ENCODE results near the gene LMF1. TPM values are rescaled to one million over a fixed set of nuclear protein-coding genes. Genes with fewer than 3 reads are reported as not detected.

LMF1 gene
- total and polyA plus RNA-seq, 2 of the 13 experiments (the other 11 are each of a cell fraction or from before 2014, with no cell fraction given), result 6.8 to 8.5 TPM

- no peak for TF ChIP-seq CERS6 (CRISPR knock-in tag; IDR thresholded peaks at IDR 0.05)
Measured at GRCh38 chr16:1010251-1010650, 39.5 kb upstream of the LMF1 start (continued).

- WGBS (ENCODE audit: low lambda C conversion rate), result 13% methylated on average over 11 of the region's 30 CpGs
- DNase-seq (ENCODE audit: low spot score) (no peak), FAIRE-seq (no peak), ATAC-seq (no peak)
- Histone ChIP-seq H3K9ac (ENCODE audit: insufficient read depth, low read depth, low read length) (no peak overlapping the region), H3K79me2 (ENCODE audit: insufficient read depth, low read length) (no peaks in the 10 kb centered on the region), H3K36me3 (replicated peaks in 1 of 2; ENCODE audit: control insufficient read depth in 1 of 2, insufficient read depth in 2 of 2, low read length in 2 of 2) (no peaks in the 10 kb centered on the region), H3K4me2 (ENCODE audit: low read depth, low read length) (no peak overlapping the region), H3K9me3 (ENCODE audit: low read length) (no peaks in the 10 kb centered on the region), H2AFZ (ENCODE audit: low read length) (no peak overlapping the region), H3K27me3 (ENCODE audit: control insufficient read depth in 1 of 2, insufficient read depth in 2 of 2, low read length in 2 of 2) (peaks cover 27 to 86% of the 10 kb centered on the region in 2 experiments), H3K4me3 (replicated peaks in 1 of 3; ENCODE audit: insufficient read depth in 1 of 3, low read depth in 2 of 3, low read length in 3 of 3) (no peak overlapping the region), H3K4me1 (ENCODE audit: insufficient read depth, low read length) (no peaks in the 10 kb centered on the region), H4K20me1 (ENCODE audit: insufficient read depth, low read length) (peaks cover 5% of the 10 kb centered on the region; the same call in 1 of the 2 replicates), H3K27ac (ENCODE audit: extremely low read length, insufficient read depth, low read length) (no peak overlapping the region)
- in situ Hi-C loops (cut with HindIII; ENCODE audit: extremely low pct_ligation_motif_present, low pct_unique_long_range_greater_than_20kb), result no loop called here
- no peak for TF ChIP-seq ZC3H4 (CRISPR knock-in tag; IDR thresholded peaks at IDR 0.05; ENCODE audit: borderline replicate concordance)
- TF ChIP-seq FOSL2 (CRISPR knock-in tag; IDR thresholded peaks at IDR 0.05), result no peak
- TF ChIP-seq ZBTB1 (CRISPR knock-in tag; IDR thresholded peaks at IDR 0.05; ENCODE audit: borderline replicate concordance), result no peak
- TF ChIP-seq CSRNP2 (CRISPR knock-in tag; conservative IDR thresholded peaks at IDR 0.05; ENCODE audit: low read depth), result no peak
- TF ChIP-seq ZKSCAN8 (CRISPR knock-in tag; IDR thresholded peaks at IDR 0.05; ENCODE audit: borderline replicate concordance), result no peak
- TF ChIP-seq PHF20 (CRISPR knock-in tag; IDR thresholded peaks at IDR 0.05), result no peak
- no peak for TF ChIP-seq SALL1 (CRISPR knock-in tag; IDR thresholded peaks at IDR 0.05)
- TF ChIP-seq ZNF253 (CRISPR knock-in tag; IDR thresholded peaks at IDR 0.05; ENCODE audit: borderline replicate concordance), result no peak
- no peak for TF ChIP-seq NCOA1 (CRISPR knock-in tag; IDR thresholded peaks at IDR 0.05)
- no peak for TF ChIP-seq CBX1 (IDR thresholded peaks at IDR 0.05; ENCODE audit: low read depth)
- no peak for TF ChIP-seq ZNF24 (IDR thresholded peaks at IDR 0.05)
- ChIA-PET POLR2A (no interaction called here), CTCF (ENCODE audit: low intra/inter-chr PET ratio, low total read pairs) (no interaction called here)
- no TSS peak for BruUV-seq (replicated peaks)
- intact Hi-C loops (cut with micrococcal nuclease; ENCODE audit: unreplicated experiment), result no loop called here
Measured at GRCh38 chr16:1009358-1010150, 38.8 kb upstream of the LMF1 start.

Measured in HepG2 (cell line).